GM12865 (cell line): Measurements from ENCODE around the gene RAB24.
A peak's percentile ranks its signal among the peaks of the same experiment; 100 is the strongest.

ENCODE experiments used
- DNase-seq: peaks from one replicate; pipeline ENCODE4 v3.0.0; 2010; ENCODE audit warnings: low read depth
- H3K4me3 ChIP-seq: 2 replicates; pipeline ENCODE4 v1.5.1; 2011; ENCODE audit warnings: mild to moderate bottlenecking, low read depth, low read length, control low read depth
- TF ChIP-seq, protein P1 (sequence below): IDR thresholded peaks from 2 replicates; pipeline ENCODE4 v1.5.1; 2011; ENCODE audit warnings: low read length, control low read depth, low read depth, inconsistent platforms; ENCODE audit not compliant: insufficient read depth; ENCODE audit errors: missing control alignments

RAB24 gene

DNA sequence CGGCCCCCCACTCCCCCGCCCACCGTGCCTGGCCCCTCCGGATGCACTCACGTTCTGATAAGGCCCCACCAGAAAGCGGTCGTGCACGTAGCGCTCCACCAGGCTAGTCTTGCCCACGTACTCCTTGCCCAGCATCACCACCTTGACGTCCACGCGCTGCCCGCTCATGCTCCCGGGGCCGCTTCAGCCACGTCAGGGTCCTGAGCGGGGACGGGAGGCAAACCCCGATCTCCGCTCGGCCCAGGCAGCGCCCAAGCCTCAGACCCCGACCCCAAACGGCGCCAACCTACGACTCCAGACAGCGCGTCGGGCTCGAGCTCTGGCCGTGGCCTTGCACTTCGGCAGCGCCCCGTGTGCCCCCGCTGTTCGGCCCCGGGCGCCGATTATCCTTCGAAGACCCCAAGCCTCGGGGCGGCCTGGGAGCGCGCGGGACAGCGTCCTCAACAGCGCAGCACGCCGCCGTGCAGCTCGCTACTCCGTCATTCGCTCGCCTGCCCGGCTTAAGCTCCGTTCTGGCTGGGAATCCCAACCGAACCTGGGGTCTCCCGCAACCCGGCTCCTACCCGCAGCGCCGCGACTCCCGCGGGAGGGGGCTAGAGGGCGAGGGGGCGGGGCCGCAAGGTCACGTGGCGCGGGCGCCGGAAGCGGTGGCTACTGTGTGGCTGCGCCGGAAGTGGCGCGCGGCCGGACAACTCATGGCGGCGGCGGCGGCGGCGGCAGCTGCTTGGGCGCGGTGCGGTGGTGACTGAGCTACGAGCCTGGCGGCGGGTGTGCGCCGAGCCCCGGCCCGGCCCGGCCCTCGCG lies at the start of gene RAB24, which contains the start of gene PRELID1:
Gene RAB24 (minus strand): TSS at position 599 of the 804 bp plus-strand sequence. CDS start 431 bp downstream, at position 168.
Gene PRELID1 (plus strand): TSS at position 679 of the 804 bp plus-strand sequence. CDS start 187 bp downstream, outside the sequence.
- H3K4me3 ChIP-seq, result peak within 1 kb of the TSS; percentile 77
- peak; percentile 91 for DNase-seq
- TF ChIP-seq, protein P1, sequence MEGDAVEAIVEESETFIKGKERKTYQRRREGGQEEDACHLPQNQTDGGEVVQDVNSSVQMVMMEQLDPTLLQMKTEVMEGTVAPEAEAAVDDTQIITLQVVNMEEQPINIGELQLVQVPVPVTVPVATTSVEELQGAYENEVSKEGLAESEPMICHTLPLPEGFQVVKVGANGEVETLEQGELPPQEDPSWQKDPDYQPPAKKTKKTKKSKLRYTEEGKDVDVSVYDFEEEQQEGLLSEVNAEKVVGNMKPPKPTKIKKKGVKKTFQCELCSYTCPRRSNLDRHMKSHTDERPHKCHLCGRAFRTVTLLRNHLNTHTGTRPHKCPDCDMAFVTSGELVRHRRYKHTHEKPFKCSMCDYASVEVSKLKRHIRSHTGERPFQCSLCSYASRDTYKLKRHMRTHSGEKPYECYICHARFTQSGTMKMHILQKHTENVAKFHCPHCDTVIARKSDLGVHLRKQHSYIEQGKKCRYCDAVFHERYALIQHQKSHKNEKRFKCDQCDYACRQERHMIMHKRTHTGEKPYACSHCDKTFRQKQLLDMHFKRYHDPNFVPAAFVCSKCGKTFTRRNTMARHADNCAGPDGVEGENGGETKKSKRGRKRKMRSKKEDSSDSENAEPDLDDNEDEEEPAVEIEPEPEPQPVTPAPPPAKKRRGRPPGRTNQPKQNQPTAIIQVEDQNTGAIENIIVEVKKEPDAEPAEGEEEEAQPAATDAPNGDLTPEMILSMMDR, result peak; percentile 43

DNA sequence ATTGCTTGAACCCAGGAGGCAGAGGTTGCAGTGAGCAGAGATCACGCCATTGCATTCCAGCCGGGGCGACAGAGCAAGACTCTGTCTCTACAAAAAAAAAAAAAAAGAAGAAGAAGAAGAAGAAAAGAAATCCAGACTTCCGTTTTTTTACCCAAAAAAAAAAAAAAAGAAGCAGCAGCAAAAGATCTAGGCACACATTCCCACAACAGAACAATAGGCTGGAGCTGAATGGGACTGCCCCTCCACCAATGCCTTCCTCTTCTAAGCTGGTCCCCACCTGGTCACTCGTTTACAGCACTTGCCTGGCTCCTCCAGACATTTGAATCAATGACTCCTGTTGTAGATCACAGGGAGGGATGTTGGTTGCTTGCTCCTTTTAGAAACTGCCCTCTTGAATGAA lies 49.6 kb upstream of the RAB24 start:
- no peak for DNase-seq
- TF ChIP-seq, protein P1, result no peak

GRCh38 chr5:177351392-177352329 lies 48.1 kb upstream of the RAB24 start, which contains the start of gene LMAN2:
Gene LMAN2 (minus strand): TSS chr5:177351668. CDS start chr5:177351647, 21 bp downstream.
- peak within 1 kb of the TSS; percentile 72 for H3K4me3 ChIP-seq
- peak; percentile 98 for DNase-seq
- TF ChIP-seq, protein P1, result no peak

More for the DNA sequence above, 49.6 kb upstream of the RAB24 start:
- no peak overlapping the region for H3K4me3 ChIP-seq

- TF ChIP-seq, protein P1, result no peak
- peak; percentile 36 for DNase-seq
- peak overlapping the region; percentile 72 for H3K4me3 ChIP-seq
Observed at GRCh38 chr5:177350776-177351391, 47.4 kb upstream of the RAB24 start.

- DNase-seq, result no peak
- TF ChIP-seq, protein P1, result no peak
- H3K4me3 ChIP-seq, result peak overlapping the region; percentile 72
Observed at GRCh38 chr5:177349762-177350161, 46.2 kb upstream of the RAB24 start.

DNA sequence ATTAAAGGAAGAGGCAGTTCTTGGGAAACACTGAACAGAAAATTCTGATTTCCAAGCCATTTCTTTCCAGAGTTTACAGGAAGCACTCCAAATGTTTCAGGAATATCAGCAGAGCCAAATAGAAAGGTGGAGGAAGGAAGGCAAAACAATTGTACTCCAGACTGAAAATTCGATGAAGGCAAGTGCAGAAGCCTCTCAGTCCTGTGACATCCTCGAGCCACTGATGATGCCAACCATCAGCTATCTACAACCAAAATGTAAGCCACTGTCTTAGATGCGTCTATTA lies 45.8 kb upstream of the RAB24 start:
- TF ChIP-seq, protein P1, result no peak
- DNase-seq, result no peak
- H3K4me3 ChIP-seq, result no peak overlapping the region
